SK-N-SH (cell line): ENCODE measurements around the gene THEM5. TPM values are rescaled to one million over a fixed set of nuclear protein-coding genes. Genes with fewer than 3 reads are reported as not detected.

Experiments
- CTCF ChIA-PET: fragments of 300-600, 350-600 bp; formaldehyde crosslinking; extraction: SDS; loops from one replicate; lab custom pipeline; 2021; lab: Yijun Ruan, JAX
- POLR2A ChIA-PET: fragments of 350-600 bp; sonication (Branson Sonifier 250); formaldehyde crosslinking; extraction: SDS; loops from one replicate; lab custom pipeline; 2020; ENCODE audit warnings: antibody characterized with exemption, inconsistent platforms; lab: Yijun Ruan, JAX
- DNase-seq: peaks from one replicate; pipeline ENCODE4 v3.0.0; 2012
- H2AFZ ChIP-seq: fragments of 200-600 bp; sonication (generic); 2 replicates; pipeline ENCODE4 v1.8.1; 2016; ENCODE audit warnings: antibody characterized with exemption, mild to moderate bottlenecking, low read depth
- H3F3A ChIP-seq: fragments of 200-600 bp; sonication (generic); replicated peaks from 2 replicates; pipeline ENCODE3; 2016; ENCODE audit warnings: antibody characterized with exemption, mild to moderate bottlenecking; ENCODE audit not compliant: insufficient read depth
- H3K27ac ChIP-seq, 2 experiments: fragments of 200-500 bp in 1 of 2; fragments of 200-600 bp in 1 of 2; sonication (Bioruptor generic) in 1 of 2; sonication (generic), shearing (Covaris generic) in 1 of 2; 2 replicates each; pipeline versions ENCODE4 v1.5.1 to v1.6.1; 2014 to 2016; ENCODE audit warnings: low read depth in 2 of 2, inconsistent platforms in 1 of 2, low read length in 1 of 2, mild to moderate bottlenecking in 1 of 2, mixed read lengths in 1 of 2
- H3K27me3 ChIP-seq: fragments of 200-600 bp; sonication (generic), shearing (Covaris generic); 2 replicates; pipeline ENCODE4 v1.6.1; 2016; ENCODE audit warnings: mixed run types; ENCODE audit not compliant: insufficient read depth
- H3K36me3 ChIP-seq, 2 experiments: fragments of 200-500 bp in 1 of 2; fragments of 200-600 bp in 1 of 2; sonication (Bioruptor generic) in 1 of 2; sonication (generic) in 1 of 2; replicated peaks in 1 of 2; 2 replicates each; pipeline versions ENCODE3 to v1.5.1; 2014 to 2016; ENCODE audit warnings: low read length in 1 of 2, mild to moderate bottlenecking in 1 of 2; ENCODE audit not compliant: insufficient read depth in 2 of 2, control insufficient read depth in 1 of 2
- H3K4me1 ChIP-seq, 2 experiments: fragments of 200-500 bp in 1 of 2; fragments of 200-600 bp in 1 of 2; sonication (Bioruptor generic) in 1 of 2; sonication (generic), shearing (Covaris generic) in 1 of 2; 2 replicates each; pipeline versions ENCODE4 v1.5.1 to v1.6.1; 2014 to 2016; ENCODE audit warnings: low read depth in 1 of 2, low read length in 1 of 2, mixed run types in 1 of 2; ENCODE audit not compliant: insufficient read depth in 2 of 2, control insufficient read depth in 1 of 2
- H3K4me2 ChIP-seq: fragments of 200-600 bp; sonication (generic), shearing (Covaris generic); 2 replicates; pipeline ENCODE4 v1.6.1; 2017; ENCODE audit warnings: mixed run types
- H3K4me3 ChIP-seq, 2 experiments: fragments of 200-500 bp in 1 of 2; fragments of 200-600 bp in 1 of 2; sonication (Bioruptor generic) in 1 of 2; sonication (generic), shearing (Covaris generic) in 1 of 2; 2 replicates each; pipeline versions ENCODE4 v1.5.1 to v1.8.1; 2014 to 2016; ENCODE audit warnings: low read depth in 2 of 2, inconsistent platforms in 1 of 2, low read length in 1 of 2, mild to moderate bottlenecking in 1 of 2, mixed read lengths in 1 of 2, moderate library complexity in 1 of 2
- H3K79me2 ChIP-seq: fragments of 200-600 bp; sonication (generic); 2 replicates; pipeline ENCODE4 v1.8.1; 2017; ENCODE audit warnings: mild to moderate bottlenecking; ENCODE audit not compliant: insufficient read depth
- H3K9ac ChIP-seq: fragments of 200-600 bp; sonication (generic); 2 replicates; pipeline ENCODE4 v1.6.1; 2017; ENCODE audit warnings: mixed run types
- H3K9me2 ChIP-seq: fragments of 200-600 bp; sonication (generic); 2 replicates; pipeline ENCODE4 v1.6.1; 2017; ENCODE audit warnings: mixed run types
- H3K9me3 ChIP-seq: fragments of 200-600 bp; sonication (generic); 2 replicates; pipeline ENCODE4 v1.6.1; 2017; ENCODE audit warnings: mixed run types, mild to moderate bottlenecking, moderate library complexity
- H4K20me1 ChIP-seq: fragments of 200-600 bp; sonication (generic); 2 replicates; pipeline ENCODE4 v1.6.1; 2017; ENCODE audit warnings: mild to moderate bottlenecking, mixed run types; ENCODE audit not compliant: insufficient read depth
- CHD2 ChIP-seq: fragments of 150-350 bp; IDR thresholded peaks from 2 replicates; pipeline ENCODE4 v1.6.1; 2018; ENCODE audit warnings: low read length; ENCODE audit not compliant: partially characterized antibody
- FOXJ3 ChIP-seq: sonication (generic); formaldehyde crosslinking; IDR thresholded peaks from 2 replicates; pipeline ENCODE4 v1.5.1; 2020; ENCODE audit warnings: mild to moderate bottlenecking, missing genetic modification reagents
- GABPA ChIP-seq: IDR thresholded peaks from 2 replicates; pipeline ENCODE4 v1.4.0; 2012; ENCODE audit warnings: low read depth, mild to moderate bottlenecking
- MAX ChIP-seq: IDR thresholded peaks from 2 replicates; pipeline ENCODE4 v1.4.0; 2012; ENCODE audit warnings: low read depth
- MEF2A ChIP-seq: IDR thresholded peaks from 2 replicates; pipeline ENCODE4 v1.4.0; 2012; ENCODE audit warnings: low read depth, borderline replicate concordance
- MXI1 ChIP-seq: IDR thresholded peaks from 2 replicates; pipeline ENCODE4 v1.6.1; 2012; ENCODE audit warnings: mild to moderate bottlenecking, low read depth, low read length, improper control_type of control experiment
- NFIC ChIP-seq: IDR thresholded peaks from 2 replicates; pipeline ENCODE4 v1.4.0; 2012; ENCODE audit warnings: borderline replicate concordance
- RAD21 ChIP-seq: IDR thresholded peaks from 2 replicates; pipeline ENCODE4 v1.6.1; 2012; ENCODE audit warnings: mild to moderate bottlenecking, low read length
- REST ChIP-seq: IDR thresholded peaks from 2 replicates; pipeline ENCODE4 v1.6.1; 2012; ENCODE audit warnings: mild to moderate bottlenecking, low read depth, low read length, moderate library complexity
- RXRA ChIP-seq: IDR thresholded peaks from 2 replicates; pipeline ENCODE4 v1.4.0; 2012; ENCODE audit warnings: low read depth, mild to moderate bottlenecking, borderline replicate concordance
- TEAD4 ChIP-seq: IDR thresholded peaks from 2 replicates; pipeline ENCODE4 v1.4.0; 2012; ENCODE audit warnings: mild to moderate bottlenecking, borderline replicate concordance; ENCODE audit not compliant: insufficient read depth
- USF1 ChIP-seq: IDR thresholded peaks from 2 replicates; pipeline ENCODE4 v1.4.0; 2012; ENCODE audit warnings: low read depth, borderline replicate concordance
- USF2 ChIP-seq: fragments of 150-350 bp; IDR thresholded peaks from 2 replicates; pipeline ENCODE4 v1.6.1; 2017; ENCODE audit warnings: antibody characterized with exemption, low read length, low read depth, borderline replicate concordance
- ZBTB33 ChIP-seq: IDR thresholded peaks from 2 replicates; pipeline ENCODE4 v1.4.0; 2012; ENCODE audit warnings: low read depth, borderline replicate concordance
- WGBS: methylation state at CpG from one replicate; pipeline ENCODE4 v1.1.6; 2017; ENCODE audit warnings: low lambda C conversion rate; 5-methylcytosine and 5-hydroxymethylcytosine counted together
- polyA plus RNA-seq, 3 experiments: library from polyadenylated mRNA; depleted of rRNA; stranded (reverse); fragments of >200 nt; gene quantifications; 2 replicates each; pipeline ENCODE4 v1.2.3, GENCODE V29; 2012

Gene THEM5
- polyA plus RNA-seq, 1 of the 3 experiments (the other 2 are of a cell fraction): not detected

DNA sequence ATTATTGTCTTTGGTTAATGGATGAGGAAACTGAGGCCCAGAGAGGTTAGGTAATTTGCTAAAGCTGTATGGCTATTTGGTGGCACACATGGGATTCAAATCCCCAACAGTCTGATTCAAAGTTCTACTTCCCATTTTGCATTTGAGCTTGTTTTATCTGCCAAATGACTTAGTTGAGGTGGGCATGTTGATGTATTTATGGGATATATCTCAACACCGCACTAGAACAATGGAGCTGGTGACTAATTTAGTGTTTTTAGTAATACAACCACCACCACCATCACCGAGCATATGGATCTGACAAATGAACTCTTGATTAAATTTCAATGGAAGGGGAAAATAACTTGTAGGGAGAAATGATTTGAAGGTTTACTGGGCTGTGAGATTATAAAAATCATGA lies 29.0 kb upstream of the THEM5 start:
- no peaks in the 10 kb centered on the region for H3K4me1 ChIP-seq
- CTCF ChIA-PET: interaction anchor here (1.2 to 2.2 kb wide), 4 partner anchors 8 to 121 kb away, joined by 4 to 7 read pairs (median 5); no protein-coding TSS in a partner anchor
- no peaks in the 10 kb centered on the region for H3K9me3 ChIP-seq
- H3K4me2 ChIP-seq: no peak overlapping the region
- H3K9me2 ChIP-seq: no peaks in the 10 kb centered on the region
- H3K9ac ChIP-seq: no peak overlapping the region
- no peaks in the 10 kb centered on the region for H3K27me3 ChIP-seq
- no peaks in the 10 kb centered on the region for H3K79me2 ChIP-seq
- no peak overlapping the region for H3K27ac ChIP-seq
- H2AFZ ChIP-seq: no peak overlapping the region
- no peaks in the 10 kb centered on the region for H4K20me1 ChIP-seq
- no peaks in the 10 kb centered on the region for H3F3A ChIP-seq
- TF ChIP-seq USF1 (no peak), NFIC (no peak), CHD2 (no peak), TEAD4 (no peak), GABPA (no peak), MEF2A (no peak), RXRA (no peak), FOXJ3 (CRISPR knock-in tag) (no peak), USF2 (no peak), MAX (no peak), ZBTB33 (no peak), MXI1 (no peak)
- no peak overlapping the region for H3K4me3 ChIP-seq
- no peak for DNase-seq
- POLR2A ChIA-PET: no interaction called here
- WGBS: 88% methylated on average over 2 of the region's 2 CpGs
- H3K36me3 ChIP-seq: peaks cover 4 to 5% of the 10 kb centered on the region in 2 experiments

GRCh38 chr1:151881479-151881878 lies 28.0 kb upstream of the THEM5 start:
- Histone ChIP-seq H3K9ac (no peak overlapping the region), H3K4me3 (no peak overlapping the region), H3K27ac (no peak overlapping the region), H2AFZ (no peak overlapping the region), H4K20me1 (no peaks in the 10 kb centered on the region), H3K9me2 (no peaks in the 10 kb centered on the region), H3K9me3 (no peaks in the 10 kb centered on the region), H3F3A (no peaks in the 10 kb centered on the region), H3K79me2 (no peaks in the 10 kb centered on the region), H3K27me3 (no peaks in the 10 kb centered on the region), H3K36me3 (peaks cover 4% of the 10 kb centered on the region in 2 experiments), H3K4me2 (no peak overlapping the region), H3K4me1 (no peaks in the 10 kb centered on the region)
- CTCF ChIA-PET: interaction anchor here (0.8 to 2.2 kb wide), 9 partner anchors 9 to 165 kb away, joined by 3 to 7 read pairs (median 4); partner anchors contain the start of gene CELF3
- TF ChIP-seq RAD21 (peak; percentile 52), REST (no peak)
- POLR2A ChIA-PET: no interaction called here
- WGBS: 50% methylated on average over 2 of the region's 2 CpGs
- no peak for DNase-seq
